Islet precursor cell (in vitro differentiated cells): ENCODE measurements around the gene SLC39A8.
"Not testable (repeated sequence)": the region's sequence is repeated elsewhere in the genome, so short reads cannot be mapped to it uniquely, and the experiment has no call there.

Experiments used
- DNase-seq: peaks from one replicate; pipeline ENCODE4 v3.0.0-alpha.2; 2018

The SLC39A8 gene

DNA sequence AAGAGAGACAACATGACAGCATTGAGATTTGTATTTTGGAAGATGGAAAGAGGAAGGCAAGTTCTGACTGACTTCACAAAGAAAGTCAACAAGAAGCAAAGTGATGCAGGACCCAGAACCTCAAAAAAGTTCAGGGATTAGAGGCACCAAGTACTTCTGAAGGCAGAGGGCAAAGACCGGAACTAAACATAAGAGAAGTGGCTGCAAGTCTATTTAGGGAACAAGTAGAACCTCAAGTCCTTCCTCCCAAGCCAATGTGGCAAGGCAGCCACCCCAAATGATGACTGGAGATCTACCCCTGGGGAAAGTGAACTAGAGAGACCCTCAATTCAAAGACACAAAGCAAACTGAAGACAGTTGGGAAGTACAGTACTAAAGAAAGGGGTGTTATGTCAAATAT, 46.6 kb downstream of the SLC39A8 start:
- DNase-seq = no peak

DNA sequence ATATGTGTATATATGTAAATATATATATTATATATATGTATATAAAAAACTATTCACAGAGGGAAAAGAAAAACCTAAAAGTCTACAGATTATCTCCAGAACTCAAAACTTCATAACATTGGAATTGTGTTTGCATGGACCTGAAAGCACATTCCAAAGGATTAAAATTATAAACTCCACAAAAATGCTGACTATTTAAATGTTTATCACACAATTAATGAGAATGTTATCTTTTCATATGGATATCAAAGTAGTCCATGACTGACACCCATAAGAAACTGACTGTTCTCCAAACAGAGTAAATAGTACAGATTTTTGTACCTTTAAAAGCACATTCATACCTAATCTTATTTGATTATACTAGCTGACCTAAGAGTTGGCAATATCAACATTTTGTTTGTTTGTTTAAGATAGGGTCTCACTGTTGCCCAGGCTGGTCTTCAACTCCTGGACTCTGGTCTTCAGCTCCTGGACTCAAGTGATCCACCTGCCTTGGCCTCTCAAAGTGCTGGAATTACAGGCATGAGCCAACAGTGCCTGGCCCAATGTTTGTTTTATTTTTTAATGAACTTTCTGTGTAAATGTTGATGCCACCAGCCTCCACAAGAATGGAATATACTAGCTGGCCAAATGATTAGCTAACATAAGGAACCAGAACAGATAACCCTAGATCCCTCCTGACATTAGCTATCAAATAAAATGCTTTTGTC, 50.0 kb downstream of the SLC39A8 start:
- DNase-seq = no peak

DNA sequence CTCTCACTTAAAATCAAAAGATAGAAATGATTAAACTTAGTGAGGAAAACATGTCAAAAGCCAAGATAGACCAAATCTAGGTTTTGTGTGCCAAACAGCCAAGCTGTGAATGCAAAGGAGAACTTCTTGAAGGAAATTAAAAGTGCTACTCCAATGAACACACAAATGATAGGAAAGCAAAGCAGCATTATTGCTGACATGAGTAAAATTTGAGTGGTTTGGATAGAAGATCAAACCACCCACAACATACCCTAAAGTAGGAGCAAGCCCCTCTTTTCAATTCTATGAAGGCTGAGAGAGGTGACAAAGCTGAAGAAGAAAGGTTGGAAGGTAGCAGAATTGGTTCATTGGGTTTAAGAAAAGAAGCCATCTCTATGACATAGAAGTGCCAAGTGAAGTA, 56.8 kb downstream of the SLC39A8 start:
- no peak for DNase-seq

DNA sequence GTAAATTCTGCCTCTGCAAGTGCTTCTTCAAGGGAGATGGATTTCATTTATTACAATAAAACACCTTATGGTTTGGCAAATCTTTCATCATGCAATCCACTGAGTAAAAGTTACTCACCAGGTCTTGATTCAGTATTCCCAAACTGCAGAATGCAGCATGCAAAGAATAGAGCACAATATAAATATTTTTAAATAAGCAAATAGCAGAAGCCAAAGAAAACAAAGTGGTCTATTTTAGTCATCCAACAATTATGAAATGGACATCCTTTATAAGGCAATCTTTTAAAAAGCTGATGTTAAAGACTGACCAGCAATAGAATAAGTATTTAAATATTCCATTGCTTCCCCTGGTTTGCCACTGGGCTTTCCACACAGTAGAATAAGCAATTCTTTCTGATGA, 59.5 kb downstream of the SLC39A8 start:
- no peak for DNase-seq

DNA sequence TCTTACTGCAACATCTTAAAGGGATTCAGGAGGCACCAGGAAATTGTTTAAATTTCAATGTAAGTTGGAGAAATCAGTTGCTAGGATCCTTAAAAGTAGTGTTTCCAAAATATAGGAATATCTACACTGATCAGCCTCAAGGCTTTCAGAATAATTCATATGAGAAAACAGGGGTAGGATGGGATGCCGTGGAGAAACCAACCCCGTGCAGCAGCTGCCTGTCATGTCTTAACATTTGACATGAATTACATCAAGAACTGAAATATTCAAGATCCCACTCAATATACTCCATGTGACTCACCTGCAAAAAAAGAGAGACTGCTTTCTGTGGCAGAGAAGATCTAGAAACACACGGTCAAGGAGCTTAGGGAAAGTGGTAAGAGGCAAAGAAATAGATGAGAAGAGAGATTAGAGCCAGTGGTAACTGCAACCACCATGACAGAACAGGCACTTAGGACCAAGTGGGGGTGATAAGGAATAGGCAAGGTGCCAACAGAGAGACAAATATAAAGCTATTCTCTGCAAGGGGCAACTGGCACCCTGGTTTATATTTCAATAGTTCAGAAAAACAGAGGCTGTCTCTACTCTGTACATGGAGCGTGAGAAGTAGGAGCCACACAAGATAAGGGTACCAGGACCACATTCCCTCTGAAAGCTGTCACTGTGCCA, 64.0 kb downstream of the SLC39A8 start:
- DNase-seq = no peak

DNA sequence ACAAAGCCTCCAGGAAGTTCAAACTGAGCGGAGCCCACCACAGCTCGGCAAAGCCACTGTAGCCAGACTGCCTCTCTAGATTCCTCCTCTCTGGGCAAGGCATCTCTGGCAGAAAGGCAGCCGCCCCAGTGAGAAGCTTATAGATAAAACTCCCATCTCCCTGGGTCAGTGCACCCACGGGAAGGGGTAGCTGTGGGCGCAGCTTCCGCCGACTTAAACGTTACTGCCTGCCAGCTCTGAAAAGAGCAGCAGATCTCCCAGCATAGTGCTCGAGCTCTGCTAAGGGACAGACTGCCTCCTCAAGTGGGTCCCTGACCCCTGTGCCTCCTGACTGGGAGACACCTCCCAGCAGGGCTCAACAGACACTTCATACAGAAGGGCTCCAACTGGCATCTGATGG, 72.0 kb downstream of the SLC39A8 start:
- not testable (repeated sequence) for DNase-seq

DNA sequence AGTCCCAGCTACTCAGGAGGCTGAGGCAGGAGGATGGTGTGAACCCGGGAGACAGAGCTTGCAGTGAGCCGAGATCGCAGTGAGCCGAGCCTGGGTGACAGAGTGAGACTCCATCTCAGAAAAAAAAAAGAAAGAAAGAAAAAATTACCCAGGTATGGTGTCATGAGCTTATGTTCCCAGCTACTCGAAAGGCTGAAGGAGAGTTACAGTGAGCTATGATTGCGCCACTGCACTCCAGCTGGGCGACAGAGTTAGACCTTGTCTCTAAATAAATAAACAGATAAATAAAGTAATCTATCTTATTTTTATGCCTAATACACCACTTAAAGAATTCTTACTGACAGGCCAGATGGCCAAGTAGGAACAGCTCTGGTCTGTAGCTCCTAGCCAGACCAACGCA, 73.0 kb downstream of the SLC39A8 start:
- DNase-seq = no peak

DNA sequence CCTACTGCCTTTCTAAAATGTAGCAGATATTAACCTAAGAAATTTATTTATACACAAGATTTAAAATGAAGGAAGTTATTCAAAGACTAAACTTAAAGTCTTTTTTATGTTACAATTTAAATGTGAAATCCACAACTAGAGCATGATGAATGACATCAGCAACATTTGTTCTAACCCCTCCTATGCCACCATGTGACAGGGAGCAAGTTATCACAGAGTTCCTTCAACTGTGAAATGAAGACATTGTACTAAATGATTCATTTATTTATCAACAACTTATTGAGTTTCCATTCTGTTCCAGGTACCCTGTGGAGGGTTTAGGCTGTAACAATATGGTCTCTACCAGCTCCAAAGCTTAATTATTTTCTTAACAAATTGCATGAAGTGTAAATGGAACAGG, 76.9 kb downstream of the SLC39A8 start:
- no peak for DNase-seq

DNA sequence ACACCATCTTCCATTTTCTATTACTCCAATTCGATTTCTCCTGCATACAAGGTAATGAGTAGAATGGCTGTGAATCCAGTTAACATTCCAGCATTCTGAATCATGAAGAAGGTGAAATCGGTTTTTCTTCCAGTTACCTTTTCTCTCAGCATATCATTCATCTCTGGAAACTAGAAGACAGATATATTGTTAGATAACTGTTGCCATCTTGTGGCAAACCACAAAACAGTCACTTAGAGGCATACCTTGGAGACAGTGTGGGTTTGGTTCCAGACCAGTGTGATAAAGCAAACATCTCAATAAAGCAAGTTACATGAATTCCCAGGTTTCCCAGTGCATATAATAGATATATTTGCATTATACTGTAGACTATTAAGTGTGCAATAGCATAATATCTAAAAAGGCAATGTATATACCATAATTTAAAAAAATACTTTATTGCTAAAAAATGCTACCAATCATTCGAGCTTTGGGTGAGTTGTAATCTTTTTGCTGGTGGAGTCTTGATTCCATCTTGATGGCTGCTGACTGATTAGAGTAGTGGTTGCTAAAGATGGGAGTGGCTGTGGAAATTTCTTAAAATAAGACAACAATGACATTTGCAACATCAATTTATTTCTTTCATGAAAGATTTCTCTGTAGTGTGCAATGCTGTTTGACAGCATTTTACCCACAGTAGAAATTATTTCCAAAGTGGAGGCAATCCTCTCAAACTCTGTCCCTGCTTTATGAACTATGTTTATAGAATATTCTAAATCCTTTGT, 82.1 kb downstream of the SLC39A8 start:
- no peak for DNase-seq

DNA sequence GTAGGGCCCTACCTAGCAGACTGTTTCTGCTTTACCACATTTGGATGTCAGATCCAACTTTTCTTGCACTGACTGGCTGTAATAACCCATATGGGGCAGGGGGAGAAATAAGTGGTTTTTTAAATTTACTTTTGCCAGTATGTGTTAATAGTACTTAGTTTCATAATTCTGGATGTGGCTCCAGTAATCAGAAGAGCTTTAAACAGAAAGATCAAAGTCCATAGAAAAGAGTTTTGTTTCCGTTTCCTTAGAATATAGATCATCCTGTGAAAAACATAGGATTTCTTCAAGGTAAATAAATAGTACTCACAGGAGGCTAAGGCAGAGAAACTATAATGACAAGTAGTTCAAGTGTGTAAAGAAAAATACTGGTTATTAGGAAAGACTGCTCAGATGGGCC, 85.6 kb downstream of the SLC39A8 start:
- DNase-seq = no peak

DNA sequence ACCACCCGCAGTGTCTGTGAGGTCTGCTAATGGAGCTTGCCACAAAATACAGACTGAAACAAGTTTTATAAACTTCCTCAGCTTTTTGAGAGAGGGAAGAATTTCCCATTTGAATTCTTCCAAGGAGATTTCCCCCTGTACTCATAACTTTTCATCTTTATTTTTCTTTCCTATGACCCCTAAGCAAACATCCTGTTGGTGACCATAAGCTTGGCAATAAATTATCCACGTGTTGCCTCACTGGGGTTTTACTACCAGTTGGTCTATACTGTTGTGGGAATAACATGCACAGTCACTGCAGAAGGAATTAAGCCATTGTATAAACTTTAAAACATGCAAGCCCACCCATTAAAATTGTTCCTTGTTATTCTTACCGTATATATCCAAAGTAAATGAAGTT, 86.2 kb downstream of the SLC39A8 start:
- no peak for DNase-seq

DNA sequence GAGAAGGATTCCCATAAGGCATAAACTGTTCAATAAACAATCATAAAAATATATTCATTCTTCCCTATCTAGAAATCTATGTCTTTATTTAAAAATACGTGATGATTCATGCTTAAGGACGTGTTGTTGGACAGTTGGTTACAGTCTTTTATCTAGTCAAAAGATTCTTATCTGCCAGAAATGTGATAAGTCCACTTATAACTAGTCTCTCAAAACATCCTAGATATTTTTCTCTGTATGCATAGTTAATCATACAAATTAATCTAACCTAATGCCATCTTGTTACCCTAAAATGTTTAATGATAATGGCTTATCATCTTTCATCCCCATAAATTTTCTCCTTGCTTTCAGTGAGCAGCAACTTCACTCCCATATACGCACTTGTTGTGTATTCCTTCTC, 89.0 kb downstream of the SLC39A8 start:
- no peak for DNase-seq

DNA sequence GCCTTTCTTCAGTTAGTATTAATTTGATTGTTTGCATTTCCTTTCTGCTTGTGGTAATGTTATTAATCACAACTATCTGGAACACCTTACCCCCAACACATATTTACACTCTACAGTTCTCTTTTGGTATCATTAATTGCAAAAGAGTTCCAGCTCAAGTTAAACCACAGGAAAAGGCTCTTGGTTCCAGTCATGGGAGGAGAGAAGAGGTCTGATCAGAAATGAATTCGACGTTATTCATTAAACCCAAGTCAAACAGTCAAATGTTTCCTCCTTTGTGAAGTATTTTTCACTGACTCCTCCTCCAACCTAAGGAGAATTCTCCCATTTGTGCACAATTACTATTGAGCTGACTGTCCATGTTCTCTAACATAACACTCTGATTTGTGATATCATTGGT, 91.4 kb downstream of the SLC39A8 start:
- DNase-seq = no peak

DNA sequence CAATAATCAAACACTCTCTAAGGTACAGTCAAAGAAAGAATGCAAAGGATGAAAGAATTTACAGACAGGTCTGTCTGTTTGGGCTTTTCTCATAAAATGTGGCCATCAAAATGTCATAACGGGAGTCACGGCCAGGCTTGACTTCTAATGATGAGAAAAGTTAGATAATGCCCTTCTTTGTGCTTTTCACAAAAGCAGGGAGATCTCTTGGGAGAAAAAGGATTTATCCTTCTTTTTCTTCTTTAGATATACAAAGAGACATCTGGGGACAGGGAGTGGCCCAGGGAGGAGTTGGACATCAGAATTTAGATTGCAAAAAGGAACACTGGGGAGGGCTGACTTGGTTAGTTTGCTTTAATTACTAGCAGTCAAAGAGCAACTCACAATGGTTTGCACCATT, 93.1 kb downstream of the SLC39A8 start:
- DNase-seq = no peak

DNA sequence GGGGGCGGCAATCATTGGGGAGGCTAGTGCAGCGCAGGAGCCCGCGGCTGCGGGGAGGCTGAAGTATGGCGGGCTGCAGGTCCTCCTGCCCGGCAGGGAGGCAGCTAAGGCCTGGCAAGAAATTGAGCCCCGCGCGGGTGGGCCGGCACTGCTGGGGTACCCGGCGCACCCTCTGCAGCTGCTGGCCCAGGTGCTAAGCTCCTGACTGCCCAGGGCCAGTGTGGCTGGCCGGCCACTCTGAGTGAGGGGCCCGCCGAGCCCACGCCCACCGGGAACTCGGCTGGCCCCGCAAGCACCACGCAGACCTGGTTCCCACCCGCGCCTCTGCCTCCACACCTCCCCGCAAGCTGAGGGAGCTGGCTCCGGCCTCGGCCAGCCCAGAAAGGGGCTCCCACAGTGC, 94.9 kb downstream of the SLC39A8 start:
- no peak for DNase-seq

DNA sequence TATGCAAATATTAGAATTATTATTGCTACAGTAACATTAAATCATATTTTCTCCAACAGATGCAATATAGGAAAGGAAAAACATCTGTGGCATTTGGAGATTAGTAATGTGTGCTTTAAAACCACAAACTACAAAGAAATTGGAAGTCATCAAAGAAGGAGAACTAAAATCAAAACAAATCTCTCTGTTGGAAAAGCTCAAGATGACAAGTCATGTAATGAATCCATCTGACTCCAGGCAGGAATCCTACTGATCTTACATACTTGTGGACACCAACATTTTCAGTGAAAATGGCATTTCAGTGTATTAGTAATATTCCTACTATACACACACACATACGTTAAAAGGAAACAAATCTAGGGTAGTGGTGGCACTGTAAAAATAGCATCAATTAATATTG, 98.2 kb downstream of the SLC39A8 start:
- DNase-seq = no peak

DNA sequence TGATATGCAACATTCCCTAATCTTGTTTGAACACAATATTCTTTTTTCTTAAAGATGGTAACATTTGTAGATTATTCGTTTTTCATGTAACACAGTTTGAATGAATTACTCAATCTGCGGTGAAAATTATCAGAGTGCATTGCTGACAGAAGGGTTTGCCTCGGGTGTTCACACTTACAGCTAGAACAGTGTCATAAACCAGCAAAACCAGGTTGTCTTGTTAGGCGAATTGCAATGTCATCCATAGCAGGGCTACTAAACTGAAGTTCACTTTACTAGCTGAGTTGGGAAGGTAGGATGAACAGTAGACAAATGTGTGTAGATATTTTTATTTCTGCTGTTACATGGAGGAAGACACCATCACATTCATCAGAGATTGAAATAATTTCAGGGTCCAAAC, 98.9 kb downstream of the SLC39A8 start:
- no peak for DNase-seq

DNA sequence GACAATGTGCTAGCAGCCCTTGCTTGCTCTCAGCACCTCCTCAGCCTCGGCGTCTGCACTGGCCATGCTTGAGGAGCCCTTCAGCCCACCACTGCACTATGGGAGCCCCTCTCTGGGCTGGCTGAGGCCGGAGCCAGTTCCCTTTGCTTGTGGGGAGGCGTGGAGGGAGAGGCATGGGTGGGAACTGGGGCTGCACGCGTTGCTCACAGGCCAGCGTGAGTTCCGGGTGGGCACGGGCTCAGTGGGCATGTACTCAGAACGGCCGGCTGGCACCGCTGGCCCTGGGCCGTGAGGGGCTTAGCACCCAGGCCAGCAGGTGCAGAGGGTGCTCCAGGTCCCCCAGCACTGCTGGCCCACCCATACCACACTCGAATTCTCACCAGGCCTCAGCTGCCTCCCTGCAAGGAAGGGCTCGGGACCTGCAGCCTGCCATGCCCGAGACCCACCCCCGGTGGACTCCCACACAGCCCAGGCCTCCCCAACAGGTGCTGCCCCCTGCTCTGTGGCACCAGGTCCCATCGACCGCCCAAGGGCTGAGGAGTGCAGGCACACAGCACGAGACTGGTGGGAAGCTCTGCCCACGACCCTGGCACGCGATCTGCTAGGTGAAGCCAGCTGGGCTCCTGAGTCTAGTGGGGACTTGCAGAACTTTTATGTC, 100.3 kb downstream of the SLC39A8 start:
- DNase-seq = no peak

DNA sequence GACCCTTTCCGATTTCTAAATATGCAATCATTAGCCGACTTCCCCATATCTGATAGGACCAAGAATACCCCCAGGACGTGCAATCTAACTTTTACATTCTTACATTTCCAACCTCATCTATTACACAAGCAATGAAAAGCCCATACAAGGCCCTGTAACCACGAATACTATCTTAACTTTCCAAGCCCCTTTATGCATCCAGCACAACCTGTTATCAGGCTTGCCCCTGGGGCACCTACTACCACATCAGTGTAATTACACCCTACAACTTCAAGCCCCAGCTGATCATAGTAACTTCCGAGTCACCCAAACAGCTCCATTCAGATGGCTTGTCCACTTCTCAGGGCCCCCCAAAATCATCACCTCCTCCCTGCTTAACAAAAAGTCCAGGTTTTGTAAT, 102.0 kb downstream of the SLC39A8 start:
- not testable (repeated sequence) for DNase-seq

DNA sequence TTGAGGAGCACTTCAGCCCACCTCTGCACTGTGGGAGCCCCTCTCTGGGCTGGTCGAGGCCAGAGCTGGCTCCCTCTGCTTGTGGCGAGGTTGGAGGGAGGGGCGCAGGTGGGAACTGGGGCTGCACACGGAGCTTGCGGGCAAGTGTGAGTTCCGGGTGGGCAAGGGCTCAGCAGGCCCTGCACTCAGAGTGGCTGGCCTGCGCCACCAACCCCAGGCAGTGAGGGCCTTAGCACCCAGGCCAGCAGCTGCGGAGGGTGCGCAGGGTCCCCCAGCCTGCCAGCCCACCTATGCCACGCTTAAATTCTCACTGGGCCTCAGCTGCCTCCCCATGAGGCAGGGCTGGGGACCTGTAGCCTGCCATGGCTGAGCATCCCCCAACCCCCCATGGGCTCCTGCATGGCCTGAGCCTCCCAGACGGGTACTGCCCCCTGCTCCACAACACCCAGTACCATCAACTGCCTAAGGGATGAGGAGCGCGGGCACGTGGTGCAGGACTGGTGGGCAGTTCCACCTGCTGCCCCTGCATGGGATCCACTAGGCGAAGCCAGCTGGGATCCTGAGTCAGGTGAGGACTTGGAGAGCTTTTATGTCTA, 110.9 kb downstream of the SLC39A8 start:
- DNase-seq = no peak

DNA sequence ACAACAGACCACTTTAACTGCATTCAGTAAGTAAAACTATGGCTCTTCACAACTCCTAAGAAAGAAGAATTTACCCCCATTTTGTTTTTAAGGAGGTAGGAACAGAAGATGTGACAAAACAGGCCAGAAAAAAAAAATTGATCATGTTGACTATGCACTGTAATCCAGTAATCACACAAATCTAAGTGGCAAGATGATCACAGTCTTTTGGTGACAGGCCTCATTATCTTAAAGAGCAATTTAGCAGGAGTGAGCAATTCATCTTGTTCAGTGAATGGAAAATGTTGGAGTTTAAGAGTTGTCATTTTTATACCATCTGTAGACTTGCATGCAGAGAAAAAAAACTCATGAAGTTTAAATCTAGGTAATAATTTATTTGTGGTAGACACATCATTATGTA, 115.1 kb downstream of the SLC39A8 start:
- no peak for DNase-seq

DNA sequence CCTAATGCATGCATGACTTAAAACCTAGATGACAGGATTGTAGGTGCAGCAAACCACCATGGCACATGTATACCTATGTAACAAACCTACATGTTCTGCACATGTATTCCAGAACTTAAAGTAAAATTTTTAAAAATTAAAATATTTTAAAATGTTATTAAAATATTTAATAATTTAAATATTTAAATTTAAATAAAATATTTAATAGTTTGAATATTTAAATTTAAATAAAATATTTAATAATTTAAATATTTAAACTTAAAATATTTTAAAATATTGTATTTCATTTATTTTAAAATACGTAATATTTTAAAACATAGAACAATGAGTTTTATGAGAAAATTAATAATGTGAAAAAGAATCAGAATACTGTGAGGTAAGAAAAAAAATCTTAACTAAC, 117.9 kb downstream of the SLC39A8 start:
- no peak for DNase-seq

DNA sequence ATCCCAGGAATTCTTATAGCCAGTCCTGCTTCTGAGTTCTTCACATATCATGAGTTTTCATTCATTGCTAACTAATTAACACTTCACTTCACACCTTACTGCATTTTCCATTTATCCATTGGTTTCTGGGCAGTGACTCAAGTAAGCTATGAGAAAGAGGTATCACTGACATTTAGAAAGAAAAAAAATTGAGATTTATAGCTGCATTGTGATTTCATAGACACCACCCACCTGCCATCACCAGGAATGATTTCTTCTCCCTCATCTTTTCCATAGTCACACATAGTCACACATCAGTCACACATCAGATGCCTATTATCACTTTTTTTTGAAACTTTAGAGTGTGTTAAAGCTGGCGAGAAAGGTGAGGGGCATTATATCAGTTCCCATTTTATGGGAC, 121.8 kb downstream of the SLC39A8 start:
- no peak for DNase-seq
